ENCODE measurements around the gene DPP10. TPM values are rescaled to one million over a fixed set of nuclear protein-coding genes. Genes with fewer than 3 reads are reported as not detected.

DPP10 gene
- total RNA-seq, 1 donor from 2014 or later = 1.1 TPM

DNA sequence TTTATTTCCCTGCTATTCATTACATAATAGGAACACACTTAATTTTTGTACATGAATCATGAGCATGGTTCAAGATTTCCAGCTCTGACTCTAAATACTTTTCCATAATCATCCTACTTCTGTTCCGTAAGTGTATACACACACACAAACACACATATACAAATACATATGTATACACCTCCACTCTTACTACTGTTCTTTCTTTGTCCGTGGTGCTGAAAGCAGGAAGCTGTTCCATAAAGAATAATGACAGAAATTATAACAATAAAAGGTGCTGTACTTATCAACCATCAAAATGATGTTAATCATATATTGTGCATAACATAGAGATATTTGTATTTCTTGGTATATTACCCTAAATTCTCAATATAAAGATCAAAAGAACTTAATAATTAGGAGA lies 776.9 kb downstream of the DPP10 start:
- Histone ChIP-seq H3K9me3 (ENCODE audit: insufficient read depth, low read depth, low read length) (no peaks in the 10 kb centered on the region), H3K9ac (ENCODE audit: low read length) (no peak overlapping the region), H4K20me1 (ENCODE audit: insufficient read depth, low read length) (no peaks in the 10 kb centered on the region), H3K4me2 (ENCODE audit: low read length) (no peak overlapping the region), H3K27me3 (ENCODE audit: insufficient read depth, low read length) (no peaks in the 10 kb centered on the region), H3K4me3 (ENCODE audit: insufficient read depth, low read depth, low read length) (no peak overlapping the region), H3K4me1 (ENCODE audit: insufficient read depth, low read length) (no peaks in the 10 kb centered on the region), H3K36me3 (ENCODE audit: insufficient read depth, low read length) (no peaks in the 10 kb centered on the region), H3K79me2 (ENCODE audit: insufficient read depth, low read length) (no peaks in the 10 kb centered on the region), H3K27ac (ENCODE audit: low read depth, low read length) (no peak overlapping the region), H2AFZ (ENCODE audit: low read depth, low read length) (no peak overlapping the region)
- no peak overlapping the region for H3K4me3 Mint-ChIP-seq (ENCODE audit: unreplicated experiment)
- H3K36me3 Mint-ChIP-seq (ENCODE audit: low read depth, unreplicated experiment) = no peaks in the 10 kb centered on the region
- DNase-seq (ENCODE audit: low read depth) (no peak), FAIRE-seq (no peak)
- H3K27ac Mint-ChIP-seq (ENCODE audit: unreplicated experiment) = no peak overlapping the region
- no peak for TF ChIP-seq EZH2 (IDR thresholded peaks at IDR 0.05; ENCODE audit: insufficient read depth, low read length)
- TF ChIP-seq, protein P1, sequence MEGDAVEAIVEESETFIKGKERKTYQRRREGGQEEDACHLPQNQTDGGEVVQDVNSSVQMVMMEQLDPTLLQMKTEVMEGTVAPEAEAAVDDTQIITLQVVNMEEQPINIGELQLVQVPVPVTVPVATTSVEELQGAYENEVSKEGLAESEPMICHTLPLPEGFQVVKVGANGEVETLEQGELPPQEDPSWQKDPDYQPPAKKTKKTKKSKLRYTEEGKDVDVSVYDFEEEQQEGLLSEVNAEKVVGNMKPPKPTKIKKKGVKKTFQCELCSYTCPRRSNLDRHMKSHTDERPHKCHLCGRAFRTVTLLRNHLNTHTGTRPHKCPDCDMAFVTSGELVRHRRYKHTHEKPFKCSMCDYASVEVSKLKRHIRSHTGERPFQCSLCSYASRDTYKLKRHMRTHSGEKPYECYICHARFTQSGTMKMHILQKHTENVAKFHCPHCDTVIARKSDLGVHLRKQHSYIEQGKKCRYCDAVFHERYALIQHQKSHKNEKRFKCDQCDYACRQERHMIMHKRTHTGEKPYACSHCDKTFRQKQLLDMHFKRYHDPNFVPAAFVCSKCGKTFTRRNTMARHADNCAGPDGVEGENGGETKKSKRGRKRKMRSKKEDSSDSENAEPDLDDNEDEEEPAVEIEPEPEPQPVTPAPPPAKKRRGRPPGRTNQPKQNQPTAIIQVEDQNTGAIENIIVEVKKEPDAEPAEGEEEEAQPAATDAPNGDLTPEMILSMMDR (IDR thresholded peaks at IDR 0.05; ENCODE audit: insufficient read depth, low read depth, low read length) = no peak
- H3K27me3 Mint-ChIP-seq (ENCODE audit: low read depth, unreplicated experiment) = no peaks in the 10 kb centered on the region
- peaks cover 3% of the 10 kb centered on the region for H3K9me3 Mint-ChIP-seq (ENCODE audit: unreplicated experiment)
- H3K4me1 Mint-ChIP-seq (ENCODE audit: low read depth, unreplicated experiment) = no peaks in the 10 kb centered on the region

DNA sequence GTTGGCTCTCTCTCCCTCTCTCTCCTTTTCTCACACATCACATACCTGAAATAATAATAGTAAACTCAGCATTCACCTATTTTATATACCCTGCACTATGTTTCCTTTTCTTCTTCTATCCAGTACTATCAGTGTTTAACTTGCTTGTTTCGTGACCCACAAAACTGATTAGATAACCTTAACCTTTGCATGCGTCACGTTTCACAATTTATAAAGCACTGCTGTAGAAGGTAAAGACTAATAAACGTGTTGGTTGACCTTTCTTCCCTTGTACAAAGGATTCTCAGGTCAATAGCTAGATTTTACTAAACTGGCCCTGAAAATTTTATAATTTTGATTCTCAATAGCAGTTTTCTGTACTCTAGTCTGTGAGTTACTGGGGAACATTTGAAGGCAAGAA lies 791.7 kb downstream of the DPP10 start:
- no peak overlapping the region for H3K4me3 Mint-ChIP-seq (ENCODE audit: unreplicated experiment)
- H3K9ac ChIP-seq (ENCODE audit: low read length) = no peak overlapping the region
- DNase-seq (ENCODE audit: low read depth) (no peak), FAIRE-seq (no peak)
- no peaks in the 10 kb centered on the region for H3K4me1 ChIP-seq (ENCODE audit: insufficient read depth, low read length)
- no peak overlapping the region for H3K27ac Mint-ChIP-seq (ENCODE audit: unreplicated experiment)
- no peaks in the 10 kb centered on the region for H3K36me3 Mint-ChIP-seq (ENCODE audit: low read depth, unreplicated experiment)
- H3K27me3 Mint-ChIP-seq (ENCODE audit: low read depth, unreplicated experiment) = no peaks in the 10 kb centered on the region
- H2AFZ ChIP-seq (ENCODE audit: low read depth, low read length) = no peak overlapping the region
- H3K27me3 ChIP-seq (ENCODE audit: insufficient read depth, low read length) = no peaks in the 10 kb centered on the region
- H4K20me1 ChIP-seq (ENCODE audit: insufficient read depth, low read length) = no peaks in the 10 kb centered on the region
- no peak for TF ChIP-seq EZH2 (IDR thresholded peaks at IDR 0.05; ENCODE audit: insufficient read depth, low read length)
- TF ChIP-seq, protein P1 (IDR thresholded peaks at IDR 0.05; ENCODE audit: insufficient read depth, low read depth, low read length) = no peak
- H3K27ac ChIP-seq (ENCODE audit: low read depth, low read length) = no peak overlapping the region
- no peak overlapping the region for H3K4me2 ChIP-seq (ENCODE audit: low read length)
- H3K4me3 ChIP-seq (ENCODE audit: insufficient read depth, low read depth, low read length) = no peak overlapping the region
- no peaks in the 10 kb centered on the region for H3K79me2 ChIP-seq (ENCODE audit: insufficient read depth, low read length)
- H3K9me3 Mint-ChIP-seq (ENCODE audit: unreplicated experiment) = no peaks in the 10 kb centered on the region
- no peaks in the 10 kb centered on the region for H3K36me3 ChIP-seq (ENCODE audit: insufficient read depth, low read length)
- H3K4me1 Mint-ChIP-seq (ENCODE audit: low read depth, unreplicated experiment) = no peaks in the 10 kb centered on the region
- no peaks in the 10 kb centered on the region for H3K9me3 ChIP-seq (ENCODE audit: insufficient read depth, low read depth, low read length)

DNA sequence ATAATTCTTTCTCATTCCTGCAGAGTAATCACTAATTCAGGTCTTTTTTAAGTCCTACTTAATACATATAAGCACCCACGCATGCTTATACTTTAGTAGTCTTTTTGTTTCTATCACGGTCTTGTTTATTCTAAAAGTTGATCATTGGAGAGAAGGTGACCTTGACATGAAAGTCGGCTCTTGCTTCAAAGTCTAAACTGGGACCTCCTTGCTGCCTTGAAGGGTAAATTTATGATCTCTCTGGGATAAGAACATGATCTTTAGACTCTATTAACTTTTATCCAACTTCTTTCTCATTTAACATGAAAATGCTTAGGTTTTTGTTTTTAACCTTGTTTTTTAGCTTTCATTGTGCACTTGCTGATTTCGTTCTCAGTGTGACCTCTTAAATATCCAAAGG lies 792.3 kb downstream of the DPP10 start:
- Histone ChIP-seq H3K4me2 (ENCODE audit: low read length) (no peak overlapping the region), H3K4me3 (ENCODE audit: insufficient read depth, low read depth, low read length) (no peak overlapping the region), H3K9me3 (ENCODE audit: insufficient read depth, low read depth, low read length) (no peaks in the 10 kb centered on the region), H3K27me3 (ENCODE audit: insufficient read depth, low read length) (no peaks in the 10 kb centered on the region), H3K36me3 (ENCODE audit: insufficient read depth, low read length) (no peaks in the 10 kb centered on the region), H2AFZ (ENCODE audit: low read depth, low read length) (no peak overlapping the region), H3K27ac (ENCODE audit: low read depth, low read length) (no peak overlapping the region), H3K4me1 (ENCODE audit: insufficient read depth, low read length) (no peaks in the 10 kb centered on the region), H3K9ac (ENCODE audit: low read length) (no peak overlapping the region), H4K20me1 (ENCODE audit: insufficient read depth, low read length) (no peaks in the 10 kb centered on the region), H3K79me2 (ENCODE audit: insufficient read depth, low read length) (no peaks in the 10 kb centered on the region)
- DNase-seq (ENCODE audit: low read depth) (no peak), FAIRE-seq (no peak)
- Mint-ChIP-seq H3K9me3 (ENCODE audit: unreplicated experiment) (no peaks in the 10 kb centered on the region), H3K27me3 (ENCODE audit: low read depth, unreplicated experiment) (no peaks in the 10 kb centered on the region), H3K4me1 (ENCODE audit: low read depth, unreplicated experiment) (no peaks in the 10 kb centered on the region), H3K4me3 (ENCODE audit: unreplicated experiment) (no peak overlapping the region), H3K27ac (ENCODE audit: unreplicated experiment) (no peak overlapping the region), H3K36me3 (ENCODE audit: low read depth, unreplicated experiment) (no peaks in the 10 kb centered on the region)
- no peak for TF ChIP-seq EZH2 (IDR thresholded peaks at IDR 0.05; ENCODE audit: insufficient read depth, low read length)
